Activated T-helper 1 cell treated with Interleukin-2 at 50 U/mL for 16 hours (primary cell): Measurements from ENCODE around the gene HYCC1.

Experiments used
- DNase-seq: peaks from one replicate; pipeline ENCODE4 v3.0.0-alpha.2; 2020; ENCODE audit warnings: low read depth

Gene HYCC1

GRCh38 chr7:23016345-23017253, 2.7 kb upstream of the HYCC1 start:
- no peak for DNase-seq

GRCh38 chr7:23014681-23015080, 751 bp upstream of the HYCC1 start:
- no peak for DNase-seq

- DNase-seq = no peak
These were observed 819 bp downstream of the HYCC1 start for GRCh38 chr7:23012908-23013714.

GRCh38 chr7:23012186-23012585, 1.7 kb downstream of the HYCC1 start:
- no peak for DNase-seq

- DNase-seq = no peak
These were observed 2.6 kb downstream of the HYCC1 start for GRCh38 chr7:23011222-23011924.

GRCh38 chr7:23009303-23009702, 4.6 kb downstream of the HYCC1 start:
- DNase-seq = no peak

GRCh38 chr7:23004247-23004520, 9.7 kb downstream of the HYCC1 start:
- DNase-seq = no peak

- DNase-seq = no peak
These were observed 10.3 kb downstream of the HYCC1 start for GRCh38 chr7:23003505-23004246.

GRCh38 chr7:23002698-23003097, 11.2 kb downstream of the HYCC1 start:
- DNase-seq = no peak

GRCh38 chr7:23001610-23002009, 12.3 kb downstream of the HYCC1 start:
- no peak for DNase-seq

- no peak for DNase-seq
These were observed 13.2 kb downstream of the HYCC1 start for GRCh38 chr7:23000597-23001360.

GRCh38 chr7:22998519-22998896, 15.4 kb downstream of the HYCC1 start:
- no peak for DNase-seq

GRCh38 chr7:22997871-22998518, 15.9 kb downstream of the HYCC1 start:
- no peak for DNase-seq

- no peak for DNase-seq
These were observed 17.5 kb downstream of the HYCC1 start for GRCh38 chr7:22996470-22996869.

- DNase-seq = no peak
These were observed 18.9 kb downstream of the HYCC1 start for GRCh38 chr7:22995011-22995410.

- DNase-seq = no peak
These were observed 20.8 kb downstream of the HYCC1 start for GRCh38 chr7:22992874-22993840.

GRCh38 chr7:22990588-22990949, 23.4 kb downstream of the HYCC1 start:
- no peak for DNase-seq

GRCh38 chr7:22989643-22990587, 24.0 kb downstream of the HYCC1 start:
- DNase-seq = no peak

GRCh38 chr7:22985436-22985835, 28.5 kb downstream of the HYCC1 start:
- DNase-seq = no peak
